ENCODE measurements around the gene MDC1. TPM values are rescaled to one million over a fixed set of nuclear protein-coding genes. Genes with fewer than 3 reads are reported as not detected.
A peak's percentile ranks its signal among the peaks of the same experiment; 100 is the strongest.

The MDC1 gene
- polyA plus RNA-seq, 2 donors: 5.9 to 8.1 TPM

GRCh38 chr6:30747902-30748769, 31.1 kb upstream of the MDC1 start:
- Histone ChIP-seq H3K4me1 (ENCODE audit: control insufficient read depth in 2 of 2, insufficient read depth in 2 of 2, low read length in 1 of 2) (peaks cover 0 to 14% of the 10 kb centered on the region in 2 donors), H3K4me3 (ENCODE audit: low read depth in 1 of 2, low read length in 2 of 2) (no peak overlapping the region), H3K36me3 (ENCODE audit: control insufficient read depth in 2 of 2, insufficient read depth in 2 of 2, low read length in 1 of 2) (no peaks in the 10 kb centered on the region), H3K9me3 (ENCODE audit: control insufficient read depth in 2 of 2, insufficient read depth in 1 of 2, low read depth in 1 of 2, low read length in 1 of 2) (no peaks in the 10 kb centered on the region), H3K27me3 (ENCODE audit: control insufficient read depth in 1 of 2, insufficient read depth in 2 of 2, low read length in 2 of 2) (no peaks in the 10 kb centered on the region), H3K27ac (ENCODE audit: low read depth in 2 of 2, low read length in 1 of 2) (peak overlapping the region; percentile 76 to 94)
- 52 to 55% methylated on average over 6 of the region's 6 CpGs for WGBS, 2 donors

GRCh38 chr6:30747300-30747687, 30.2 kb upstream of the MDC1 start:
- peaks cover 0 to 12% of the 10 kb centered on the region in 2 donors for H3K4me1 ChIP-seq (ENCODE audit: control insufficient read depth in 2 of 2, insufficient read depth in 2 of 2, low read length in 1 of 2)

GRCh38 chr6:30744054-30744805, 27.1 kb upstream of the MDC1 start, which contains the start of gene IER3:
Gene IER3 (minus strand): TSS chr6:30744547. CDS start chr6:30744518, 29 bp downstream.
- WGBS, 2 donors: 1% methylated on average over 52 to 54 of the region's 54 CpGs
- H3K9me3 ChIP-seq (ENCODE audit: control insufficient read depth in 2 of 2, insufficient read depth in 1 of 2, low read depth in 1 of 2, low read length in 1 of 2): no peaks in the 10 kb centered on the region
- H3K27ac ChIP-seq (ENCODE audit: low read depth in 2 of 2, low read length in 1 of 2): peak within 1 kb of the TSS; percentile 84 to 96
- H3K36me3 ChIP-seq (ENCODE audit: control insufficient read depth in 2 of 2, insufficient read depth in 2 of 2, low read length in 1 of 2): peaks cover under 1 to 11% of the 10 kb centered on the region in 2 donors
- H3K4me3 ChIP-seq (ENCODE audit: low read depth in 1 of 2, low read length in 2 of 2): peak within 1 kb of the TSS; percentile 67 to 94
- peaks cover 2 to 22% of the 10 kb centered on the region in 2 donors for H3K4me1 ChIP-seq (ENCODE audit: control insufficient read depth in 2 of 2, insufficient read depth in 2 of 2, low read length in 1 of 2)
- no peaks in the 10 kb centered on the region for H3K27me3 ChIP-seq (ENCODE audit: control insufficient read depth in 1 of 2, insufficient read depth in 2 of 2, low read length in 2 of 2)

More at GRCh38 chr6:30747300-30747687, 30.2 kb upstream of the MDC1 start:
- no peak overlapping the region for H3K4me3 ChIP-seq (ENCODE audit: low read depth in 1 of 2, low read length in 2 of 2)
- no peaks in the 10 kb centered on the region for H3K9me3 ChIP-seq (ENCODE audit: control insufficient read depth in 2 of 2, insufficient read depth in 1 of 2, low read depth in 1 of 2, low read length in 1 of 2)
- no peaks in the 10 kb centered on the region for H3K27me3 ChIP-seq (ENCODE audit: control insufficient read depth in 1 of 2, insufficient read depth in 2 of 2, low read length in 2 of 2)
- 86 to 90% methylated on average over 1 of the region's 1 CpG for WGBS, 2 donors
- peak overlapping the region; percentile 76 to 89 for H3K27ac ChIP-seq (ENCODE audit: low read depth in 2 of 2, low read length in 1 of 2)
- no peaks in the 10 kb centered on the region for H3K36me3 ChIP-seq (ENCODE audit: control insufficient read depth in 2 of 2, insufficient read depth in 2 of 2, low read length in 1 of 2)

GRCh38 chr6:30743099-30744053, 26.3 kb upstream of the MDC1 start:
- H3K9me3 ChIP-seq (ENCODE audit: control insufficient read depth in 2 of 2, insufficient read depth in 1 of 2, low read depth in 1 of 2, low read length in 1 of 2): no peaks in the 10 kb centered on the region
- H3K4me3 ChIP-seq (ENCODE audit: low read depth in 1 of 2, low read length in 2 of 2): peak overlapping the region; percentile 67 to 94
- H3K27me3 ChIP-seq (ENCODE audit: control insufficient read depth in 1 of 2, insufficient read depth in 2 of 2, low read length in 2 of 2): no peaks in the 10 kb centered on the region
- peaks cover 2 to 14% of the 10 kb centered on the region in 2 donors for H3K4me1 ChIP-seq (ENCODE audit: control insufficient read depth in 2 of 2, insufficient read depth in 2 of 2, low read length in 1 of 2)
- peaks cover 5 to 16% of the 10 kb centered on the region in 2 donors for H3K36me3 ChIP-seq (ENCODE audit: control insufficient read depth in 2 of 2, insufficient read depth in 2 of 2, low read length in 1 of 2)
- peak overlapping the region; percentile 84 to 96 for H3K27ac ChIP-seq (ENCODE audit: low read depth in 2 of 2, low read length in 1 of 2)
- WGBS, 2 donors: 2 to 4% methylated on average over 53 to 55 of the region's 55 CpGs

- Histone ChIP-seq H3K4me1 (ENCODE audit: control insufficient read depth in 2 of 2, insufficient read depth in 2 of 2, low read length in 1 of 2) (peaks cover 2 to 16% of the 10 kb centered on the region in 2 donors), H3K9me3 (ENCODE audit: control insufficient read depth in 2 of 2, insufficient read depth in 1 of 2, low read depth in 1 of 2, low read length in 1 of 2) (no peaks in the 10 kb centered on the region), H3K4me3 (ENCODE audit: low read depth in 1 of 2, low read length in 2 of 2) (peak within 1 kb of the TSS; percentile 67 to 94), H3K27ac (ENCODE audit: low read depth in 2 of 2, low read length in 1 of 2) (peak within 1 kb of the TSS; percentile 84 to 96), H3K36me3 (ENCODE audit: control insufficient read depth in 2 of 2, insufficient read depth in 2 of 2, low read length in 1 of 2) (peaks cover 5 to 16% of the 10 kb centered on the region in 2 donors), H3K27me3 (ENCODE audit: control insufficient read depth in 1 of 2, insufficient read depth in 2 of 2, low read length in 2 of 2) (no peaks in the 10 kb centered on the region)
- WGBS, 2 donors: 0 to 1% methylated on average over 42 to 66 of the region's 66 CpGs
These were observed 25.4 kb upstream of the MDC1 start, which contains the start of gene FLOT1 for GRCh38 chr6:30742316-30743098. Gene FLOT1 (minus strand): TSS chr6:30742687. CDS start chr6:30742189, 498 bp downstream.

GRCh38 chr6:30741789-30742315, 24.8 kb upstream of the MDC1 start:
- Histone ChIP-seq H3K4me1 (ENCODE audit: control insufficient read depth in 2 of 2, insufficient read depth in 2 of 2, low read length in 1 of 2) (peaks cover 2 to 19% of the 10 kb centered on the region in 2 donors), H3K36me3 (ENCODE audit: control insufficient read depth in 2 of 2, insufficient read depth in 2 of 2, low read length in 1 of 2) (peaks cover 5 to 19% of the 10 kb centered on the region in 2 donors), H3K27me3 (ENCODE audit: control insufficient read depth in 1 of 2, insufficient read depth in 2 of 2, low read length in 2 of 2) (no peaks in the 10 kb centered on the region), H3K4me3 (ENCODE audit: low read depth in 1 of 2, low read length in 2 of 2) (peak overlapping the region; percentile 67 to 94), H3K27ac (ENCODE audit: low read depth in 2 of 2, low read length in 1 of 2) (peak overlapping the region; percentile 84 to 96), H3K9me3 (ENCODE audit: control insufficient read depth in 2 of 2, insufficient read depth in 1 of 2, low read depth in 1 of 2, low read length in 1 of 2) (no peaks in the 10 kb centered on the region)
- WGBS, 2 donors: 6 to 8% methylated on average over 12 to 13 of the region's 13 CpGs

GRCh38 chr6:30741063-30741779, 24.1 kb upstream of the MDC1 start:
- 69 to 71% methylated on average over 8 of the region's 8 CpGs for WGBS, 2 donors
- Histone ChIP-seq H3K4me1 (ENCODE audit: control insufficient read depth in 2 of 2, insufficient read depth in 2 of 2, low read length in 1 of 2) (peaks cover 2 to 20% of the 10 kb centered on the region in 2 donors), H3K9me3 (ENCODE audit: control insufficient read depth in 2 of 2, insufficient read depth in 1 of 2, low read depth in 1 of 2, low read length in 1 of 2) (no peaks in the 10 kb centered on the region), H3K36me3 (ENCODE audit: control insufficient read depth in 2 of 2, insufficient read depth in 2 of 2, low read length in 1 of 2) (peaks cover 5 to 20% of the 10 kb centered on the region in 2 donors), H3K27me3 (ENCODE audit: control insufficient read depth in 1 of 2, insufficient read depth in 2 of 2, low read length in 2 of 2) (no peaks in the 10 kb centered on the region), H3K4me3 (ENCODE audit: low read depth in 1 of 2, low read length in 2 of 2) (peak overlapping the region; percentile 67 to 94), H3K27ac (ENCODE audit: low read depth in 2 of 2, low read length in 1 of 2) (peak overlapping the region; percentile 84 to 96)

- Histone ChIP-seq H3K27ac (ENCODE audit: low read depth in 2 of 2, low read length in 1 of 2) (no peak overlapping the region), H3K27me3 (ENCODE audit: control insufficient read depth in 1 of 2, insufficient read depth in 2 of 2, low read length in 2 of 2) (no peaks in the 10 kb centered on the region), H3K4me1 (ENCODE audit: control insufficient read depth in 2 of 2, insufficient read depth in 2 of 2, low read length in 1 of 2) (peaks cover 2 to 20% of the 10 kb centered on the region in 2 donors), H3K36me3 (ENCODE audit: control insufficient read depth in 2 of 2, insufficient read depth in 2 of 2, low read length in 1 of 2) (peaks cover 5 to 23% of the 10 kb centered on the region in 2 donors), H3K4me3 (ENCODE audit: low read depth in 1 of 2, low read length in 2 of 2) (no peak overlapping the region), H3K9me3 (ENCODE audit: control insufficient read depth in 2 of 2, insufficient read depth in 1 of 2, low read depth in 1 of 2, low read length in 1 of 2) (no peaks in the 10 kb centered on the region)
- 86 to 92% methylated on average over 2 of the region's 2 CpGs for WGBS, 2 donors
These were observed 23.4 kb upstream of the MDC1 start for GRCh38 chr6:30740540-30740870.
